ENCODE measurements around the gene FXR2. TPM values are rescaled to one million over a fixed set of nuclear protein-coding genes. Genes with fewer than 3 reads are reported as not detected.
A peak's percentile ranks its signal among the peaks of the same experiment; 100 is the strongest.

FXR2 gene
- total RNA-seq, 1 experiment from 2014 or later, result 49.7 TPM

DNA sequence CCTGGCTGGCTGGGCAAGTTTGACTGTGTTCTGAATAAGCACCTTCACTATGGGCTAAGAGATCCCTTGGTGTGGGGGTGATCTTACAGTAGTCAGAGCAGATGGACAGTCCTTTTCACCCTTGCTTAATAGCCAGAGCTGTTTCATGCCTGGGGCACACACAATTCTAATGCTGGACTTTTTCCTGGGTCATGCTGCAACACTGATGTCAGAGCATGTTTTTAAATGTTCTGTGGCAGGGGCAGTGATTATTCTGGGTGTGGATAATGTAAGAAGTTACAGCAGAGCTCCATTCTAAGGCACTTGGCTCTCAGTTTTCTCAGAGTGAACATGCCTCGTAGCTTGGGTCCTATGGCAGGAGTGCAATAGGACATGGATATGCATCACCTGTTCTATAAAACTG, 39.2 kb downstream of the FXR2 start:
- RAD21 ChIA-PET (ENCODE audit: low non-redundant PET in 1 of 2, low total read pairs in 2 of 2, uncharacterized antibody in 2 of 2, unreplicated experiment in 2 of 2), result no interaction called here

DNA sequence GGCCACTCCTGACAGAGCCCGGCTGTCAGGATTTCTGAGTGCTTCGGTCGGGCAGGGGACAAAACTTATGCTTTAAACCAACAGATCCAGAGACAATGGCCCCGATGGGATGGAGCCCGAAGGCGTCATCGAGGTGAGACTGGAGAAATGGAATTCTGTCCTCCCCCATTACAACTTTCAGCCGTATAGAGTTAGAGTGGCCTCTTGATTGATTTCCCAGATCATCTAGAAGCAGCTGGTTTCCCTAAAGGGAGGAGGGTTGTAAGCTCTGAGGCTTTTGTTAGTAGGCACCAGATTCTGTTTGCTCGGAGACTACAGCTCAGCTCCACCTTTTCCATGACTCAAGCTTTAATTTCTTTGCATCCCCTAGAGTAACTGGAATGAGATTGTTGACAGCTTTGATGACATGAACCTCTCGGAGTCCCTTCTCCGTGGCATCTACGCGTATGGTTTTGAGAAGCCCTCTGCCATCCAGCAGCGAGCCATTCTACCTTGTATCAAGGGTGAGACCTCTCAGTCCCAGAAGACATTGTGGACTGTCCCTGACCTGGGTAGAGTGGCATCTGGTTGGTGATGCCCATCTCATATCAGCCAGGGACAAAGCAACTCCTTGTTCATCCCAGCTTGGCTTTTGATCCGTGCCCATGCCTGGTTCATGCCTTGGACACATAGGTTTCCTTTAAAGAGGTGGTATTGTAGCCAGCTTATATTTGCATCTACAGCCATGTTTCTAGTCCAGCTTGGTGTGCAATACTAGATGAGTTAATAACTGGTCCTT, 40.3 kb downstream of the FXR2 start:
- Histone ChIP-seq H3K79me2 (ENCODE audit: insufficient read depth, low read length) (peaks cover 70% of the 10 kb centered on the region), H3K9me2 (ENCODE audit: insufficient read depth) (no peaks in the 10 kb centered on the region), H3K9ac (ENCODE audit: low read length) (peak overlapping the region; percentile 100), H3K4me2 (ENCODE audit: low read length) (peak overlapping the region; percentile 97), H2AFZ (ENCODE audit: low read depth, low read length, poor library complexity, severe bottlenecking) (no peak overlapping the region), H4K20me1 (ENCODE audit: insufficient read depth) (peaks cover 35% of the 10 kb centered on the region; the same call in 1 of the 2 replicates), H3K4me1 (ENCODE audit: control insufficient read depth in 1 of 2, insufficient read depth in 2 of 2, low read length in 2 of 2) (peaks cover 8 to 74% of the 10 kb centered on the region in 2 experiments; a peak in 3 of 4 replicates), H3K9me3 (ENCODE audit: control insufficient read depth in 1 of 2, insufficient read depth in 1 of 2, low read depth in 1 of 2, low read length in 2 of 2) (no peaks in the 10 kb centered on the region), H3K27ac (ENCODE audit: low read depth, low read length) (peak overlapping the region; percentile 97), H3K4me3 (replicated peaks in 1 of 2; ENCODE audit: low read depth in 1 of 2, low read length in 2 of 2) (peak overlapping the region; percentile 94 to 100), H3K27me3 (ENCODE audit: insufficient read depth, low read length) (no peaks in the 10 kb centered on the region), H3K36me3 (ENCODE audit: control insufficient read depth in 1 of 2, insufficient read depth in 2 of 2, low read length in 2 of 2) (peaks cover 38 to 76% of the 10 kb centered on the region in 2 experiments)
- TF ChIP-seq EGR1 (IDR thresholded peaks at IDR 0.05; ENCODE audit: low read depth) (no peak), POLR2AphosphoS5 (IDR thresholded peaks at IDR 0.05; ENCODE audit: low read depth, low read length) (no peak; the same call in 1 of the 2 replicates), YY1 (IDR thresholded peaks at IDR 0.05; ENCODE audit: extremely low read depth, insufficient replicate concordance, low read depth, low read length) (no peak), ZNF274 (IDR thresholded peaks at IDR 0.05; ENCODE audit: low read depth, low read length) (no peak), RAD21 (IDR thresholded peaks at IDR 0.05; ENCODE audit: low read depth) (no peak), CEBPB (IDR thresholded peaks at IDR 0.05; ENCODE audit: low read depth) (no peak), POLR2A (IDR thresholded peaks at IDR 0.05; ENCODE audit: borderline replicate concordance, extremely low read depth, insufficient read depth, insufficient read length) (no peak), ELF1 (IDR thresholded peaks at IDR 0.05; ENCODE audit: borderline replicate concordance, low read depth) (no peak), JUND (IDR thresholded peaks at IDR 0.05) (no peak), SRF (IDR thresholded peaks at IDR 0.05; ENCODE audit: low read depth) (no peak)
- TF ChIP-seq, protein P1, sequence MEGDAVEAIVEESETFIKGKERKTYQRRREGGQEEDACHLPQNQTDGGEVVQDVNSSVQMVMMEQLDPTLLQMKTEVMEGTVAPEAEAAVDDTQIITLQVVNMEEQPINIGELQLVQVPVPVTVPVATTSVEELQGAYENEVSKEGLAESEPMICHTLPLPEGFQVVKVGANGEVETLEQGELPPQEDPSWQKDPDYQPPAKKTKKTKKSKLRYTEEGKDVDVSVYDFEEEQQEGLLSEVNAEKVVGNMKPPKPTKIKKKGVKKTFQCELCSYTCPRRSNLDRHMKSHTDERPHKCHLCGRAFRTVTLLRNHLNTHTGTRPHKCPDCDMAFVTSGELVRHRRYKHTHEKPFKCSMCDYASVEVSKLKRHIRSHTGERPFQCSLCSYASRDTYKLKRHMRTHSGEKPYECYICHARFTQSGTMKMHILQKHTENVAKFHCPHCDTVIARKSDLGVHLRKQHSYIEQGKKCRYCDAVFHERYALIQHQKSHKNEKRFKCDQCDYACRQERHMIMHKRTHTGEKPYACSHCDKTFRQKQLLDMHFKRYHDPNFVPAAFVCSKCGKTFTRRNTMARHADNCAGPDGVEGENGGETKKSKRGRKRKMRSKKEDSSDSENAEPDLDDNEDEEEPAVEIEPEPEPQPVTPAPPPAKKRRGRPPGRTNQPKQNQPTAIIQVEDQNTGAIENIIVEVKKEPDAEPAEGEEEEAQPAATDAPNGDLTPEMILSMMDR (IDR thresholded peaks at IDR 0.05 in 2 of 3, conservative IDR thresholded peaks at IDR 0.05 in 1 of 3; ENCODE audit: borderline replicate concordance in 1 of 3, insufficient read depth in 1 of 3, low read depth in 2 of 3, low read length in 2 of 3), result no peak
- TF ChIP-seq, protein P2, sequence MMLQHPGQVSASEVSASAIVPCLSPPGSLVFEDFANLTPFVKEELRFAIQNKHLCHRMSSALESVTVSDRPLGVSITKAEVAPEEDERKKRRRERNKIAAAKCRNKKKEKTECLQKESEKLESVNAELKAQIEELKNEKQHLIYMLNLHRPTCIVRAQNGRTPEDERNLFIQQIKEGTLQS (IDR thresholded peaks at IDR 0.05), result no peak
- intact Hi-C loops (cut with micrococcal nuclease), result no loop called here
- ChIA-PET POLR2A (interaction anchor here (0.7 to 2.6 kb wide), 3 partner anchors 10 to 113 kb away, joined by 3 to 13 read pairs (median 8); partner anchors contain the start of genes MPDU1, TP53 and WRAP53), RAD21 (ENCODE audit: low non-redundant PET in 1 of 2, low total read pairs in 2 of 2, uncharacterized antibody in 2 of 2, unreplicated experiment in 2 of 2) (no interaction called here), CTCF (no interaction called here)
- no TSS peak for BruUV-seq (replicated peaks)
- no peak for DNase-seq (ENCODE audit: low read depth, low spot score)
- ATAC-seq, result no peak

More for the DNA sequence above, 39.2 kb downstream of the FXR2 start:
- Histone ChIP-seq H3K9me2 (ENCODE audit: insufficient read depth) (no peaks in the 10 kb centered on the region), H2AFZ (ENCODE audit: low read depth, low read length, poor library complexity, severe bottlenecking) (no peak overlapping the region), H3K27me3 (ENCODE audit: insufficient read depth, low read length) (no peaks in the 10 kb centered on the region), H4K20me1 (ENCODE audit: insufficient read depth) (peaks cover 35% of the 10 kb centered on the region; the same call in 1 of the 2 replicates), H3K9me3 (ENCODE audit: control insufficient read depth in 1 of 2, insufficient read depth in 1 of 2, low read depth in 1 of 2, low read length in 2 of 2) (no peaks in the 10 kb centered on the region), H3K79me2 (ENCODE audit: insufficient read depth, low read length) (peaks cover 64% of the 10 kb centered on the region), H3K9ac (ENCODE audit: low read length) (peak overlapping the region; percentile 100), H3K36me3 (ENCODE audit: control insufficient read depth in 1 of 2, insufficient read depth in 2 of 2, low read length in 2 of 2) (peaks cover 33 to 65% of the 10 kb centered on the region in 2 experiments), H3K4me1 (ENCODE audit: control insufficient read depth in 1 of 2, insufficient read depth in 2 of 2, low read length in 2 of 2) (peaks cover 8 to 79% of the 10 kb centered on the region in 2 experiments; a peak in 3 of 4 replicates), H3K4me2 (ENCODE audit: low read length) (peak overlapping the region; percentile 97), H3K27ac (ENCODE audit: low read depth, low read length) (no peak overlapping the region), H3K4me3 (replicated peaks in 1 of 2; ENCODE audit: low read depth in 1 of 2, low read length in 2 of 2) (peak overlapping the region in 1 of 2 experiments; percentile 100; a peak in 1 of 4 replicates)
- intact Hi-C loops (cut with micrococcal nuclease), result no loop called here
- no TSS peak for BruUV-seq (replicated peaks)
- CTCF ChIA-PET, result no interaction called here
- POLR2A ChIA-PET, result no interaction called here
- ATAC-seq, result no peak
- no peak for TF ChIP-seq RAD21 (IDR thresholded peaks at IDR 0.05; ENCODE audit: low read depth)
- TF ChIP-seq SIN3A (IDR thresholded peaks at IDR 0.05; ENCODE audit: low read depth), result peak; percentile 44; the same call in 1 of the 2 replicates
- DNase-seq (ENCODE audit: low read depth, low spot score), result no peak
